Measurements from ENCODE around the gene MYO18B. TPM values are rescaled to one million over a fixed set of nuclear protein-coding genes. Genes with fewer than 3 reads are reported as not detected.

The MYO18B gene
- total and polyA plus RNA-seq, 2 of the 8 experiments (the other 6 are each of a cell fraction or from before 2014, with no cell fraction given), result 0.62 to 0.78 TPM

DNA sequence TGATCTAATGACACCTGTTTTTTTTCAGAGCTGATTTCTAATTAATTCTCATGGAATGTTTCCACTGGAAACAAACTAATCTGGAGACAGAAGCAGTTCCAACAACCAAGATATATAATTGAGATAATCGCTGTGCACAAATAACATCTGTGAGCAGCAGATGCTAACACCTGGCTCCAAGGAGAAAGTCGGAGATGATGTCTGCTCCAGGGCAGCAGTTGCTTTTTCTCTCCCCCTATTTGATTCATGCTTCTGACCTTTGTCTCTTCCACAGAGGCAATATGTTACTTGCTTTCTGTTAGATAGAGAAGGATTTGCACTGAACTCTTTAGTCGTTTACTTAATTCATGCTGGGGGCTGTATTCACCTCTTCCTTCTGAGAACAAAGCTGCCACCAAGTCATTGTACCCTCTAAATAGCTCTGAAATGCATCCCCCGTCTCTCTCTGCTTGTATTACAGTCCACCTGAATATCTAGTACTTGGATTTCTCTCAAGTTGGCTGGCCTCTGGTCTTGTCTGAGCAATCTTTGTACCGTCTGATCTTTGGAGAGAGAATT, 187.4 kb downstream of the MYO18B start:
- 69% methylated on average over 5 of the region's 5 CpGs; no CpG with 5 or more reads in 1 of the 2 experiments for WGBS, 2 experiments (ENCODE audit: extremely low coverage in 1 of 2, insufficient coverage in 1 of 2, insufficient read length in 1 of 2, insufficient replicate concordance in 2 of 2, low coverage in 1 of 2, low lambda C conversion rate in 2 of 2, missing lambda C conversion rate in 1 of 2)
- no peak overlapping the region for H3K4ac ChIP-seq (replicated peaks; ENCODE audit: insufficient read length, low read depth, low read length)
- no peak for FAIRE-seq
- no peak overlapping the region for H2AFZ ChIP-seq (ENCODE audit: low read length)
- peak overlapping the region; percentile 94; the same call in 1 of the 2 replicates for H2BK20ac ChIP-seq (ENCODE audit: low read length)
- no peaks in the 10 kb centered on the region for H3K9me3 ChIP-seq (ENCODE audit: insufficient read depth in 2 of 2, low read depth in 1 of 2, low read length in 1 of 2)
- H2BK15ac ChIP-seq (ENCODE audit: low read length), result no peak overlapping the region
- no peak overlapping the region for H3K14ac ChIP-seq (ENCODE audit: insufficient read length)
- H3K4me2 ChIP-seq (ENCODE audit: insufficient read depth in 1 of 2, low read depth in 2 of 2, low read length in 2 of 2), result no peak overlapping the region
- no peaks in the 10 kb centered on the region for H3K79me1 ChIP-seq (ENCODE audit: low read depth, low read length)
- ChIA-PET CTCF (ENCODE audit: partially characterized antibody) (interaction anchor here (0.5 to 2.0 kb wide), 3 partner anchors 11 to 29 kb away, joined by 3 to 12 read pairs (median 5); no protein-coding TSS in a partner anchor), POLR2A (ENCODE audit: partially characterized antibody) (no interaction called here)
- H3K27ac ChIP-seq (ENCODE audit: low read depth, low read length), result no peak overlapping the region
- H3K9ac ChIP-seq (replicated peaks in 1 of 4; ENCODE audit: extremely low read depth in 1 of 4, low read depth in 3 of 4, low read length in 3 of 4), result no peak overlapping the region
- no peak overlapping the region for H3K56ac ChIP-seq (replicated peaks; ENCODE audit: insufficient read length, low read depth, low read length)
- no peak overlapping the region for H2BK12ac ChIP-seq (ENCODE audit: low read depth, low read length)
- no peak for DNase-seq (ENCODE audit: low read depth in 1 of 2, low spot score in 2 of 2)
- H4K91ac ChIP-seq (replicated peaks; ENCODE audit: insufficient read length, low read length), result no peak overlapping the region
- no peaks in the 10 kb centered on the region for H3K23me2 ChIP-seq (ENCODE audit: low read depth, low read length)
- no peaks in the 10 kb centered on the region for H3K79me2 ChIP-seq (ENCODE audit: control insufficient read depth in 1 of 2, insufficient read depth in 2 of 2, low read length in 2 of 2)
- no peaks in the 10 kb centered on the region for H3K36me3 ChIP-seq (ENCODE audit: control insufficient read depth in 2 of 4, insufficient read depth in 4 of 4, low read length in 3 of 4)
- H4K20me1 ChIP-seq (replicated peaks in 1 of 2; ENCODE audit: control insufficient read depth in 1 of 2, insufficient read depth in 2 of 2, low read length in 2 of 2), result no peaks in the 10 kb centered on the region
- no peak overlapping the region for H4K8ac ChIP-seq (ENCODE audit: extremely low read depth, insufficient read depth, low read length)
- no peak overlapping the region for H4K5ac ChIP-seq (ENCODE audit: insufficient read length, low read depth, low read length)
- no peak overlapping the region for H3K18ac ChIP-seq (ENCODE audit: extremely low read depth, low read length)
- peaks cover 0 to 21% (median 7%) of the 10 kb centered on the region in 4 experiments; a peak in 5 of 7 replicates for H3K4me1 ChIP-seq (replicated peaks in 1 of 4; ENCODE audit: control insufficient read depth in 3 of 4, insufficient read depth in 4 of 4, low read length in 3 of 4)
- H3K4me3 ChIP-seq (ENCODE audit: extremely low read depth in 1 of 4, insufficient read depth in 2 of 4, low read depth in 3 of 4, low read length in 4 of 4), result no peak overlapping the region
- peak overlapping the region; percentile 25 for H2BK120ac ChIP-seq (replicated peaks; ENCODE audit: low read depth, low read length)
- no peaks in the 10 kb centered on the region for H3K27me3 ChIP-seq (replicated peaks in 1 of 4; ENCODE audit: control insufficient read depth in 3 of 4, extremely low read depth in 1 of 4, insufficient read depth in 3 of 4, low read length in 3 of 4)
- H2AK5ac ChIP-seq (ENCODE audit: low read depth, low read length), result no peak overlapping the region
- no peak overlapping the region for H3K23ac ChIP-seq (ENCODE audit: insufficient read length)
- no peak overlapping the region for H2BK5ac ChIP-seq (ENCODE audit: low read depth, low read length)
- TF ChIP-seq FOSL1 (IDR thresholded peaks at IDR 0.05; ENCODE audit: insufficient read depth, low read depth, low read length) (no peak), SRF (IDR thresholded peaks at IDR 0.05; ENCODE audit: low read depth, low read length) (no peak), MAFK (IDR thresholded peaks at IDR 0.05; ENCODE audit: low read depth, low read length) (no peak), EP300 (IDR thresholded peaks at IDR 0.05; ENCODE audit: borderline replicate concordance in 1 of 2, low read depth in 2 of 2, low read length in 2 of 2) (no peak), CEBPB (IDR thresholded peaks at IDR 0.05; ENCODE audit: low read depth, low read length) (no peak), EGR1 (IDR thresholded peaks at IDR 0.05; ENCODE audit: borderline replicate concordance, low read depth, low read length) (no peak), SUZ12 (IDR thresholded peaks at IDR 0.05; ENCODE audit: low read length) (no peak), HDAC6 (IDR thresholded peaks at IDR 0.05; ENCODE audit: low read depth, low read length) (no peak), GTF2F1 (IDR thresholded peaks at IDR 0.05; ENCODE audit: borderline replicate concordance, low read depth, low read length) (no peak), BCL11A (IDR thresholded peaks at IDR 0.05; ENCODE audit: low read depth in 2 of 2, low read length in 2 of 2) (no peak), RAD21 (IDR thresholded peaks at IDR 0.05 in 1 of 2, conservative IDR thresholded peaks at IDR 0.05 in 1 of 2; ENCODE audit: low read depth in 2 of 2, low read length in 2 of 2) (no peak), KDM1A (IDR thresholded peaks at IDR 0.05; ENCODE audit: borderline replicate concordance, low read length) (no peak)
